Colon (tissue), 2 donors: ENCODE data around the gene GP1BA.

ENCODE experiments used
- FAIRE-seq: peaks from 2 replicates; lab custom pipeline; 2012; peaks lifted over from hg19 to GRCh38; lab: Jason Lieb, UNC
- donor health status: control.
- donor health status: control.

Gene GP1BA

DNA sequence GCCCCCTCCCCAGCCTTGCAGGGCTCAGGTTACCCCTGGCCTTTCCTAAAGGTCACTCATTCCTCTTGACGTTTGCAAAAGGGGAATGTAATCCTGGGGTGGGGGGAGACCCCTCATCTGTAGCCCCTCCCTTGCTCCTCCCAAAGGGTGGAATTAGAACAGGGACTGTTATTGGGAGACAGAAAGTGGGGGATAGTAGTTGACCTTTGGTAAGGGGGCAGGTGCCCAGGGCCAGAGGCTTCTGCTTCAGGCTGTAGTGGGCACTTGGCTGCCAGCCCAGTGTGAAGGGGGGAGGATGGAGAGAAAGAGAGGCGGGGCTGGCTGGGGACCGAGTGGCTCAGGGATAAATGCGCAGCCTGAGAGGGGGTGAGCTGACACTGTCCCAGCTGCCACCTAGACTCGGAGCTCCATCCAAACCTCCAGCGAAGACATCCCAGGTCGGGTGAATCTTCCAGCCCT is 18.7 kb downstream of the GP1BA start, which contains the start of gene ENO3:
Gene ENO3 (plus strand): TSS at position 374 of the 459 bp plus-strand sequence. CDS start 711 bp downstream, outside the sequence.
- FAIRE-seq = no peak

DNA sequence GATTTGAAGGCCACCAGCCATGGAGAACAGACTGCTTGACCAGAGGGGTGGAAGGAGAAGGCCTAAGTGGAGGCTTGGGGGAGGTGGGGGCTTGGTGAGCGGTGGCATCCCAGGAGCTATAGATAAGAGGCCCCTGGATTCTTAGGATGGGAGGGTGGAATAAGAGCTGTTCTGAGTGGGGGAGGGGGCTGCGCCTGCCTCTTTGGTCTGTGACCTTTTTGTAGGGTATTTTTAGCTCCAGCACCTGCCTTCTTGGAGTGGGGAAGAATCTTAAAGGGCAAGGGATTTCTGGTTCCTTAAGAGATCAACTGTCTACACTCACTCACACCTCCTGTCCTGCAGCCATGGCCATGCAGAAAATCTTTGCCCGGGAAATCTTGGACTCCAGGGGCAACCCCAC is 19.4 kb downstream of the GP1BA start:
- no peak for FAIRE-seq

DNA sequence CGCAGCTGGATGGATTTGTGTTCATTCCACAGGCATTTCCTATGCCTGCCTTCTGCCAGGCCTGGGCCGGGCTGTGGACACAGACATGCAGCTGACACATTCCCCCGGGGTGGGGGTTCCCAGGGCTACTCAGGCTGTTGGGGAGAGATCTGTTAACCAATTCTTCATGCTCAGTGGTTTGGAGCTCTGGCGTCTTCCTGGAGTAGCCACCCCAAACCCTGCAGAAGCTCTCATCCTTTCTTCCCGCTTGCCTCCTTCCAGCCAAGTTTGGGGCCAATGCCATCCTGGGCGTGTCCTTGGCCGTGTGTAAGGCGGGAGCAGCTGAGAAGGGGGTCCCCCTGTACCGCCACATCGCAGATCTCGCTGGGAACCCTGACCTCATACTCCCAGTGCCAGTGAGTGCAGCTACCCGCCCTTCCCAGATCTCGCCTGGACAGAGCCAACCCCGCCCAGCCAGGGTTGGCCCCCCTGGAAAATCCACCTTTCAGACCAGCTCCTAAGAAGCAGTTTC is 21.4 kb downstream of the GP1BA start:
- no peak for FAIRE-seq

DNA sequence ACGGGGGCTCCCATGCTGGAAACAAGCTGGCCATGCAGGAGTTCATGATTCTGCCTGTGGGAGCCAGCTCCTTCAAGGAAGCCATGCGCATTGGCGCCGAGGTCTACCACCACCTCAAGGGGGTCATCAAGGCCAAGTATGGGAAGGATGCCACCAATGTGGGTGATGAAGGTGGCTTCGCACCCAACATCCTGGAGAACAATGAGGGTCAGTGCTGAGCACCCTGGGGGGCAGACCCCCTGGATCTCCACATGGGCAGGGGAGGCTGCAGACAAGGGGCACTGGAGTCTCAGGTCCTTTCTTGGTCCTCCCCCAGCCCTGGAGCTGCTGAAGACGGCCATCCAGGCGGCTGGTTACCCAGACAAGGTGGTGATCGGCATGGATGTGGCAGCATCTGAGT is 23.0 kb downstream of the GP1BA start:
- FAIRE-seq = no peak

DNA sequence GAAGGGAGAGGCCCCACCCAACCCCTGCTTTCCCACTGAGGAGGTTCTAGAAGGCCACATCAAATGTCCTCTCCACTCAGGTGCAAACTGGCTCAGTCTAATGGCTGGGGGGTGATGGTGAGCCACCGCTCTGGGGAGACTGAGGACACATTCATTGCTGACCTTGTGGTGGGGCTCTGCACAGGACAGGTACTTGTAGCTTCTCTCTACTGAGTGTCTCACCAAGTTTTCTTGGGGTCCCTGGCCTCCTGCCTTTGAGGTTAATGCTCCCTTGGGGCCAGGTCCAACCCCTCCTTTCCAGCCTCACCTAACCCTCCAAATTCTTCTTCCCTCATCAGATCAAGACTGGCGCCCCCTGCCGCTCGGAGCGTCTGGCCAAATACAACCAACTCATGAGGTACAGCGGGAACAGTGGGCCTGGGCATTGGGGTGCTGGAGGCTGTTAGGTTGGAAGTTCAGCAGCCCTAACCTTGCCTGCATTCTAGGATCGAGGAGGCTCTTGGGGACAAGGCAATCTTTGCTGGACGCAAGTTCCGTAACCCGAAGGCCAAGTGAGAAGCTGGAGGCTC is 24.5 kb downstream of the GP1BA start:
- FAIRE-seq = no peak

DNA sequence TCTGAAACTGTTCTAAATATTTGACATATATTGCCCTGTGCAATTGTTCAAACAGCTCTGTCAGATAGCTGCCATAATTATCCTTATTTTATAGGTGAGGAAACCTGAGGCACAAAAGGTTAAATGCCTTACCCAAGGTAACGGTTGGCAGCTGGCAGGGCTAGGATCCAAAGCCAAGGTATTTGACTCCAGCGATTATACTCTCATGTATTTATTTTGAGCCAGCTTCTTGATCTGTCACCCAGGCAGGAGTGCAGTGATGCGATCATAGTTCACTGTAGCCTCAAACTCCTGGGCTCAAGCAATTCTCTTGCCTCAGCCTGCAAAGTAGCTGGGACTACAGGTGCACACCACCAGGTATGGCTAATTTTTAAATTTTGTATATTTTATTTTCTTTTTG is 26.0 kb downstream of the GP1BA start:
- no peak for FAIRE-seq

DNA sequence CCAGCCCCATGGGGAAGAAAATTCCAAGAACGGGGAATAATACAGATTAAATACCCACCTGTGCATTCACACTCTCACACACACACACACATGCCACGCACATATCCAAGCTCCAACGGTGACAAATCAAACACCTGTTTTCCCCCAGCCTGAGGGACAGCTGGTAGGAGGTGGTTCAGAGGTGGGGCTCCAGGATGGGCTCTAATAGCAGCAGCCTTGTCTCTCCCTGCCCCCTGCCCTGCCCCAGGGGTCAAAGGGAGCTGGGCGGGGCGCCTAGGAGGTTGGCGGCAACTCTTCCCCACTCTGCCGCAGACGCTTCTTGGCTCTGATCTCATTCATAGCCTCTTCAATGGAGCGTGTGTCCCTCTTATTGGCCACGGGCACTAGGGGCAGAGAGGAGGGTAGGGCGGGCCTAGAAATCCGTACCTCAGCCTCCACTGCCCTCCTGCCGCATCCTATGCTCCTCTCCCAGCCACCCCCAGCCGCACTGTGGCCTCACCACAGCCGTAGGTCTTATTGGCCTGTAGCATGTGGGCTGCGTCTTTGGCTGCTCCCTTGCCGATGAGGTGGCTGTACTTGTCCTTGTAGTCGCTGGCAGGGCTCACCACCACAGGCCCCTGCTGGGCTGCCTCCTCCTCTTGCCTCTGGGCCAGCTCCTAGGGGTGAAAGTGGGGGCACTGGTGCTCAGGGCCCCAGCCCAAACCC is 27.3 kb downstream of the GP1BA start:
- no peak for FAIRE-seq

DNA sequence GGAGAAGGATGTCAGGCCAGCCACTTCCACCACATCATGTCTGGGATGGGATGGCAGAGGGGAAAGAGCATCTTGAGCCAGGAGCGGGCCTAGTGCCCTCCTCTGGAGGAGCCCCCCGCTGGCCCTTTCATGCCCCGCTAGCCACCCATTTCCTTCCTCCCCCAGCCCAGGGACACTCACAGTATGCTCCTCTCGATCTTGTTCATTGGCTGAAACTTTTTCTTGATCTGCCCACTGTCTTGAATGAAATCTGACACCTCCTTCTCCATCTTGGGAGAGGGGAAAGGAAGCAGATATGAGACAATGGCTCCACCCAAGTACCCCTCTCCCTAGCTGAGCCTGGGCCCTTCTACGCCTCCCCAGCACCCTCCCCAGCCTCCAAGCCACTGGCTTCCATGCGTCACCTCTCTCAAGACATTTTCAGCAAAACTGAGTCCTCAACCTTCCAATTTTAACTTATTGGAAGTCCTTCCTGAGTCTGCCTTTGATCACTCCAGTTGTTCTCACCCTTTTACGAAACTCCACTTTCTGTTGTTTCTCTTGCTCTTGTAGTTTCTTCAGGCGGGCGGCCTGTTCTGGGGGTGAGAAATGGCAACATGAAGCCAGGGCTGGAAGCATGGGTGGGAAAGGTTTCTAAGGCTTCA is 28.3 kb downstream of the GP1BA start:
- FAIRE-seq = no peak

DNA sequence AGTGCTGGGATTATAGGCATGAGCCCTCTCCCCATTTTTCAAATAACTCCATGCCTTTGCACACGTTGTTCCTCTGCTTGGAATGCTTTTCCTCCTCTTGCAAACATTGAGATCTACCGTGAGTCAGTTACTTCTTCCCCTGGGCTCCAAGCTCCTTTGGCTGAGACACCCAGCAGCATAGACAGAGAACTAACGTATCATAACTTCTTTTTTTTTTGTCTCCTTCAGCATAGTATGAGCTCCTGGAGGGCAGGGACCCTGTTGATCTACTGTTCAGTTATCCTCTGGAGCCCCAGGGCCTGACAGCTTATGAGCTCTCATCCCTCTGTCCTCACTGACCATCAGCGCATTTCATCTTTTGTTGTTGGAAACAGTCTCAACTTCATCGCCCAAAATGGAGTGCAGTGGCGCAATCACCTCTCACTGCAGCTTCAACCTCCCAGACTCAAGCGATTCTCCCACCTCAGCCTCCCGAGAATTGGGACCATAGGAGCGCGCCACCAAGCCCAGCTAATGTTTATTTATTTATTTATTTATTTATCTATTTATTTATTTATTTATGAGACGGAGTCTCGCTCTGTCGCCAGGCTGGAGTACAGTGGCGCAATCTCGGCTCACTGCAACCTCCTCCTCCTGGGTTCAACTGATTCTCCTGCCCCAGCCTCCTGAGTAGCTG is 33.4 kb downstream of the GP1BA start:
- FAIRE-seq = no peak

DNA sequence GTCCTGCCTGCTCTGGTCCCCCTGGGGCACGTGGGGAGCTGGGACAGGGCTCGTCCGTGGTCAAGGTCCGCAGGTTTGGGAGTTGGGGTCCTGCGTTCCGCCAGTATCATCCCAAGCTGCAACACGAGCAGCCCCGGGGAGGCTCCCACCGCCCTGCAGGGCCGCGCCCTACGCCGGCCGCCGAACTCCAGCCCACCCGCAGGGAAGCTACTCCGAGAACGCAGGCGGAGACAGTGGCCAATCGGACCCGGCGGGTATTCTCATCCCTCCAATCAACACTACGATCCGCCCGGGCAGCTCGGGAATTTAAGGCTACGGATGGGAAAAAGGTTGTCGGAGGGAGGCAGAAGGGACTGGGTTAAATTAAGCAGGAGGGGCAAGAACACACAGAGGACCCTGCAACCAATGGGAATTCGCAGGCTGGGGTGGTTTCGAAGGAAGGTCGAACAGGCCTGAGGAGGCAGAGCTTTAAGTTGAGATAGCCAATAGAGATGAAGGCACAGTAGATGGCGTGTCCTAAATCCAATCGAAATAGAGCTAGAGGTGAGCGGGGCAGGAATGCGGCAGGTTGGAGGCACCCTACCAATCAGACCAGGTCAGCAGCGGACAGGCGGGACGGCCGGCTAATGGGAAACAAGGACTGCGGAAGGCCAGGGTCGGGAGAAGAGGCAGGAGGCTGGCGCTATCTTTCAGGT is 34.9 kb downstream of the GP1BA start:
- FAIRE-seq = peak; percentile 97

DNA sequence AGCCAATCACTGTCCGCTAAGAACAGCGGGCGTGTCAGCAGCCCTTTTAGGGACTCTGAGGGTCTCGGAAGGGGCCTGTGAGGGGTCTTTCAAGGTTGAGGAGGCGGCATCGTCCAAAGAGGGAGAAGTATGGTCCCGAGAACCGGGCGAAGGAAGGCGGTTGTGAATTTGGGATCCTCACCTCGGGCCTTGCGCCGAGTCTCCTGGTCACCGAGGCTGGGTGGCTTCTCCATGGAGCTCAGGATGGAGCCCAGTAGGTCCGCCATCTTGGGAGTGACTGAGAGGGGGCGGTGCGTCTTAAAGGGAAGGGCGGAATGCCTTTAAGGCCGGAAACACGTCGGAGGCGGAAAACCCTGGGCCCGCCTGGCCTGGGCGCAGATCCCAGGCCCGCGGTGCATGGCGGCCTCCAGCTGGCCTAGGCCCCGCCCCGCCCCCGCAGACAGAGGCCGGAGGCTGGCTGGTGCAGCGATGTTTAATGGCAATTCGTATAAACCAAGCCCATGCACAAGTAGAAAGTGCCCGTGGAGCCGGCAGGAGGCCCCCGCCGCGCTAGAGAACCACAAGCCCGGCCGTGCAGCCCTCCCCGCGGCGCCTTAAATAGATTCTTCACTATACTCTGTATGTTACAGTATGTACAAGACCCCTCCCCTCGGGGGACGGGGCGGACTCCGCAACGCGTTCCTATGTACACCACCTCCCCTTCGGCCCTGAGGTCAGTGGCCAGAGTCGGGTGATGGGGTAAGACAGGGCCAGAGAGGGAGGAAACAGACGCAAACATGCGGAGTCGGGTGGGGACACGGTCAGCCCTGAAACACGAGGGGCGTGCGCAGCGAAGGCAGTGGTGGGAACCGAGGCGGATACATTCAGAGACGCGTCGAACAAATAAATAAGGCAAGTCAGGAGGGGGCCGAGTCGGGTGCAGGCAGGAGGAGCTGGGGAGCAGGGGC is 35.7 kb downstream of the GP1BA start, which contains the start of gene SPAG7:
Gene SPAG7 (minus strand): TSS at position 279 of the 947 bp plus-strand sequence. CDS start 13 bp downstream, at position 266.
- peak; percentile 47 for FAIRE-seq

DNA sequence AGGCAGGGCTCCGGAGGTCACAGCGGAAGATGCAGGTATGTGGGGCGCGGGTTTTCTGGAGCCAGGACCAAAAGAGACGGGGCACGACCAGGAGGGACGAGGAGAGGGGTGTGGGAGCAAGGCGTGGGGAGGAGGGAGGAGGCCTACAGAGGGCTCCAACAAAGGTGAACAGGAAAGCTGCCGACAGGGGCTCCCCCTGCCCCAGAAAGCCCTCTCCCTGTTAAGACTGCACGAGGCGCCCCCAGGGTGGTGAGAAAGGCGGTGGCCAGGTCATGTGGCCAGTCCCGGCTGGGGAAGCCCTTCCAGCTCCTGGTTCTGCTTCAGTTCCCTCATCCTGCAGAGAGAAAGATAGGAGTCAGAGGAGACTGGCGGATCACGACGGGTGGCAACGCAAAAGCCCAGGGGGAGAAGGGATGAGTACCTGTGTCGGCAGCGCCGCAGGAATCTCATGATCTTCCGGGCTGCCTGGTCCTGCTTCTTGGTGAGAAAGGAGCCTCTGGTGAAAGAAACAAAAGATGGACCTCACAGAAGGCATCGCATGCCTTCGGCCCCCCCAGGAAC is 36.5 kb downstream of the GP1BA start:
- no peak for FAIRE-seq

DNA sequence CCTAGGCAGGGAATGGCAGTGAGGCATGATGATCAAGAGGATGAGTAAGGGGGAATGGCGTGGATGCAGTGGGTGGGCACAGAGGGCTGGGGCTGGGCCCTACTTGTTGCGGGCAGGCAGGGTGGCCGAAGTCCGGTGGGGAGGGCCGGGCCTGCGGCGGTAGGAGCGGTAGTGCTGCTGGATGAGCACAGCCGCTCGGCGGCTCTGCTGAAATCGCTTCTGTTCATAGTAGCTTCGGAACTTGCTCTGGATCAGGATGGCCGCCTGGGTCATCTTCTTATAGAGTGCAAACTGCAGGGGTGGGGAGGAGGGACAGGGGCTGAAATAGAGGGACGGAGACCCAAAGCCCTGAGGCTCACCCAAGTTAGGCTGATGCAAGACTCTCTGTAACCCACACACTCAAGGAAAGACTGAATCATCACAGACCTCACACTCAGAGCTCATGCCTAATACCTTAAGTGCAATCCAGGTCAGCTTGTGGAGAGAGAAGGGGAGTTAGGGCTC is 37.0 kb downstream of the GP1BA start:
- FAIRE-seq = no peak

DNA sequence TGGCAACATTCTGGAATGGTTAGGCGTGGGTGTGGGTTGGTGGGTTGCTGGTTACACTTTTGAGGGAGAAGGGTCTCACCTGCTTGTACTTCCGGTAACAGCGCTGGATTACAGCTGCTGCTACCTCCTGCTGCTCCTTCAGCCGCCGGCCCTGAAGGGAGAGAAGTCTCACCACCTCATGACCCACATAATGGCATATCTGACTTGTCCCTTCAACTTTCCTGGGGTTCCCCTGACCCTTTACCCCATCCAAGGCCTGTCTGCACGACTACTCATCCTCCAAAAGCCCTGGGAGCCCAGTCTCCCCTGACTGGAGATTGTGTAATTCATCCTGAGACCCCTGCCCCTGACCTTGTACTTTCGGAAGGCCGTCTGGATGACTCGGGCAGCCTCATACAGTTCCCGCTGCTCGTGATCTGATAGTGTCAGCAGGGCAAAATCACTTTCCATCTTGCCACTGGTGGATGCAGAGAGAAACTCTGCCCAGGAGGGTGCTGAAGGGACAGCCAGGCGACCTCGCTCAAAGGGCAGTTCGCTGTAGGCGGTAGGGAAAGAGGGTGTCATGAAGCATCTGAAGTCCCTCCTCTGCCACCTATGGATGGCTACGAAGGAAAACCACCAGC is 37.6 kb downstream of the GP1BA start:
- FAIRE-seq = no peak

DNA sequence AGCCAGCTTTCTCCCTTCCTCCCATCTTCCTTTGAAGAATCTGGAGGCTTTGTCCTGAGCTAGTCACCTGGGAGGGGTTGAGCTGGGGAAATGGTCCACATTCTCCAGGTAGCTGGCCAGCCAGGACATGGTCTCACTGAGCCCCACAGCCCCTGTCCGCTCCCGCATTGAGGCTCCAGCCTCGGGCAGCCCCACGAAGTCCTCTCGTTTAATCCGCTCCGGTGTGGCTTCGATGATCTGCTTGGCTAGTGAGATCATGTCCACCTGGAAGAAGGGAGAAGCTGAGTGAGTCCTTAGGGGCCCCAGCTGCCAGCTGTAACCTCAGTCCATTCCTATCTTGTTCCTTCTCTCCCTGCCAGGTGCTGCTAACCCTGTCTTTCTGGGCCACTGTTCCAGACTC is 38.2 kb downstream of the GP1BA start:
- FAIRE-seq = no peak

DNA sequence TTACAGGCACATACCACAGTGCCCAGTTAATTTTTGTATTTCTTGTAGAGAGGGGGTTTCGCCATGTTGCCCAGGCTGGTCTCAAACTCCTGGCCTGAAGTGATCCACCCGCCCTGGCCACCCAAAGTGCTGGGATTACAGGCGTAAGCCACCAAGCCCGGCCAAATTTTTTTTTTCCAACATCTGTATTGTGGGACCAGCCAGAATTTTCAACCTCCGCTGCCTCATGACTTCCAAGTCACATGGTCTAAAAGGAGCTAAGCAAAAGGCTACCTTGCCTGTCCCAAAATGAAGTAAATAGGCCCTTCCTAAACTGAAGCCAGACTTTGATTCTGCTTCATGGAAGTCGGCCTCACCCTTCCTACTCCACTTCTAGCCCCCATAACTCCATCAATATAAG is 39.7 kb downstream of the GP1BA start:
- FAIRE-seq = no peak

DNA sequence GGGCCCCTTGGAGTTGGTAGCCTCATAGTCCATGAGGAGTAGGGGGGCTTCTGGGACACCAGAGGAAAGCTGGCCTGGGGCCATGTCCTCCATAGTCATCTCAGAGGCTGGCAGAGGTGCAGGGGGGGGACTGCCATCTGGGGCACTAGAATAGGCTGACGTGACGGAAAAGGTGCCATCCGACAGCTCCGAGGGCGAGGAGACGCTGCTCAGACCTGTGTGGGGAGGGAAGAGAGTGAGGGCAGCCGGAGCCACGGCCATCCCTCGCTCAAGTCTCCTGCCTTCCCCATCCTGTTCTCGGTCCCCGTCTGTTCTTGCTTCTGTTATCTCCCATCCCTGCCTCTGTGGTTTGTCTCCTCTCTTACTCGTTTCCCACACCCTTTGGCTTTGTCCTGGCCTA is 40.2 kb downstream of the GP1BA start:
- FAIRE-seq = no peak

DNA sequence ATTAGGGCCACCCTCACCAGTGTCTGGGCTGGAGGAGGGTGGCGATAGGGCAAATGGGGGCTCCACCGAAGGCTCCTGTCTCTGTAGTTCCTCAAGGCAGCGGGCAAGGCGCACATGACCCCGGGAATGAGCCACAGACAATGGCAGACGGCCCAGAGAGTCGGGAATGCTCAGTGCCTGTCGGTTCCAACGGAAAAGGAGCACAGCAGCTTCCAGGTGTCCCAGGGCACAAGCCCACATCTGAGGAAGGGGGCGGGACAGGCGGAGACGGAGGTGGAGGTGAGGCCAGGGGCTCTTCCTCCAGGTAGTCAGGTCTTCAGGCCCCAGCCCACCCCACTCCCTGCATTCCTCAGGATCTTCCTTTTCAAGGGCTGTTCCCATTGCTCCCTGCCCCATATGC is 40.7 kb downstream of the GP1BA start:
- FAIRE-seq = no peak

DNA sequence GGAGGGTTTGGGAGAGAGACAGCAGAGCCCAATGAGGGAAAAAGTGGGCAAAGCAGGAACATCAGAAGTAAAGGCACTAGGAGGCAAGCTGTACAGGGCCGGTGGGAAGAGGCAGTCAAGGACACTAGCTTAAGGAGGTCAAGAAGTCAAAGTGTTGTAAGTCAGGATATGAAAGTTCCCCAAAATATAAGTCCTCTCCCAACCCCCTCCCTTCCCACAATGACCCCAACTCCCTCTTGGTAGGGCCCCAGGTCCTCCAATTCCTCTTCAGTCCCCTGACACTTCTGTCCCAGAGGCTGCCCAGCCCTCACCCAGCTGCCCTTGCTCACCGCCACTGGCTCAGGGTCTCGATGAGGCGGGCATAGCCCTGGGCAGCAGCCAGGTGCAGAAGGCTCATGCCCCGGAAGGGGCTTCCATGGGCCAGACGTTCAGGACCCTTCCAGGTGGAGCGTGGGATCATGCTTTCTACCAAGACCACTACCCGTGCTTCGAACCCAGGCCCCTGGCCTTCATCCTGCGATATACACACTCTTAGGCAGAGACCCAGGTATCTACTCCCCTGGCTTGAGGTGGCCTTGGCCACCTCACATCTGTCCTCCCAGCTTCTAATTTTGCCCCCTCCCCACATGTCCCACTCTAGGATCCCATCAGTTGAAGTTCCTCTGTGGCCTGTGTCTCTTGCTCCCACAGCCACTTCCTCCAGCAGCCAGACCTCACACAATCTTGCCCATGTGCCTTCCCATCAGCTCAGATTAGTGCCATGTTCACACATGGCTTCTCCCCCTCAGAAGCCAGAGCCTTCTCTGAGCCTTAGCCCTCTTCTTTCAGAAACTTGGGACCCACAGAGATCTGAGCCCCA is 41.4 kb downstream of the GP1BA start:
- no peak for FAIRE-seq
